Measurements from ENCODE around the gene CACNG7.
A peak's percentile ranks its signal among the peaks of the same experiment; 100 is the strongest.
"Not testable (repeated sequence)": the region's sequence is repeated elsewhere in the genome, so short reads cannot be mapped to it uniquely, and the experiment has no call there.

The CACNG7 gene

GRCh38 chr19:53906211-53907192 lies 2.6 kb upstream of the CACNG7 start:
- peak; percentile 78 to 79 for DNase-seq

GRCh38 chr19:53907193-53907581 lies 1.9 kb upstream of the CACNG7 start:
- no peak for DNase-seq

GRCh38 chr19:53907690-53908089 lies 1.4 kb upstream of the CACNG7 start:
- DNase-seq = no peak

- peak; percentile 57 to 70 for DNase-seq
Observed at GRCh38 chr19:53908106-53908934, 758 bp upstream of the CACNG7 start.

- DNase-seq = no peak
Observed at GRCh38 chr19:53909471-53910169, 542 bp downstream of the CACNG7 start.

GRCh38 chr19:53910170-53910518 lies 1.1 kb downstream of the CACNG7 start:
- no peak for DNase-seq

- peak in 1 of 2 donors; percentile 30 for DNase-seq
Observed at GRCh38 chr19:53912653-53913052, 3.6 kb downstream of the CACNG7 start.

- no peak for DNase-seq
Observed at GRCh38 chr19:53915000-53915399, 5.9 kb downstream of the CACNG7 start.

GRCh38 chr19:53916004-53916403 lies 6.9 kb downstream of the CACNG7 start:
- no peak for DNase-seq

- no peak for DNase-seq
Observed at GRCh38 chr19:53917356-53917755, 8.3 kb downstream of the CACNG7 start.

GRCh38 chr19:53927739-53928138 lies 18.7 kb downstream of the CACNG7 start:
- DNase-seq = peak; percentile 35 to 38

GRCh38 chr19:53936029-53936428 lies 27.0 kb downstream of the CACNG7 start:
- DNase-seq = no peak

- peak in 1 of 2 donors; percentile 28 for DNase-seq
Observed at GRCh38 chr19:53942001-53942786, 33.1 kb downstream of the CACNG7 start.

- DNase-seq = no peak
Observed at GRCh38 chr19:53944416-53944815, 35.3 kb downstream of the CACNG7 start.

- DNase-seq = no peak
Observed at GRCh38 chr19:53944933-53945332, 35.9 kb downstream of the CACNG7 start.

GRCh38 chr19:53945441-53945840 lies 36.4 kb downstream of the CACNG7 start:
- DNase-seq = no peak

- DNase-seq = no peak
Observed at GRCh38 chr19:53945998-53946397, 36.9 kb downstream of the CACNG7 start.

- no peak for DNase-seq
Observed at GRCh38 chr19:53947624-53948023, 38.5 kb downstream of the CACNG7 start.

- DNase-seq = not testable (repeated sequence)
Observed at GRCh38 chr19:53948611-53949010, 39.5 kb downstream of the CACNG7 start.

GRCh38 chr19:53951436-53951835 lies 42.4 kb downstream of the CACNG7 start:
- DNase-seq = no peak

- DNase-seq = no peak
Observed at GRCh38 chr19:53951947-53952346, 42.9 kb downstream of the CACNG7 start.

GRCh38 chr19:53953383-53953782 lies 44.3 kb downstream of the CACNG7 start:
- DNase-seq = no peak
